ENCODE results near the gene IFI27L2. TPM values are rescaled to one million over a fixed set of nuclear protein-coding genes. Genes with fewer than 3 reads are reported as not detected.
"Not testable (repeated sequence)": the region's sequence is repeated elsewhere in the genome, so short reads cannot be mapped to it uniquely, and the experiment has no call there.

Gene IFI27L2
- 8.9 TPM for total RNA-seq

- DNase-seq, result peak; percentile 85
These were observed at the start of gene IFI27L2 for GRCh38 chr14:94129111-94129757. TSS of gene IFI27L2 (minus strand) at chr14:94129604. CDS start at chr14:94129564, 40 bp downstream.

GRCh38 chr14:94177806-94178205, 48.4 kb upstream of the IFI27L2 start:
- DNase-seq, result no peak

- DNase-seq, result no peak
These were observed 47.4 kb upstream of the IFI27L2 start for GRCh38 chr14:94176808-94177207.

- no peak for DNase-seq
These were observed 46.3 kb upstream of the IFI27L2 start for GRCh38 chr14:94175747-94176146.

GRCh38 chr14:94175011-94175745, 45.8 kb upstream of the IFI27L2 start:
- no peak for DNase-seq

GRCh38 chr14:94174604-94175010, 45.2 kb upstream of the IFI27L2 start:
- DNase-seq, result no peak

- peak; percentile 78 for DNase-seq
These were observed 44.6 kb upstream of the IFI27L2 start, which contains the start of gene PPP4R4 for GRCh38 chr14:94173885-94174603. TSS of gene PPP4R4 (plus strand) at chr14:94174322. CDS start at chr14:94174466, 144 bp downstream.

GRCh38 chr14:94173471-94173884, 44.1 kb upstream of the IFI27L2 start:
- no peak for DNase-seq

- DNase-seq, result no peak
These were observed 43.1 kb upstream of the IFI27L2 start for GRCh38 chr14:94172545-94172944.

GRCh38 chr14:94171208-94171607, 41.8 kb upstream of the IFI27L2 start:
- no peak for DNase-seq

- no peak for DNase-seq
These were observed 40.7 kb upstream of the IFI27L2 start for GRCh38 chr14:94170136-94170535.

GRCh38 chr14:94165744-94166143, 36.3 kb upstream of the IFI27L2 start:
- no peak for DNase-seq

- peak; percentile 48 for DNase-seq
These were observed 35.5 kb upstream of the IFI27L2 start for GRCh38 chr14:94164685-94165431.

GRCh38 chr14:94163796-94164195, 34.4 kb upstream of the IFI27L2 start:
- DNase-seq, result no peak

- DNase-seq, result no peak
These were observed 33.1 kb upstream of the IFI27L2 start for GRCh38 chr14:94162466-94162865.

GRCh38 chr14:94161981-94162380, 32.6 kb upstream of the IFI27L2 start:
- DNase-seq, result no peak

- no peak for DNase-seq
These were observed 31.7 kb upstream of the IFI27L2 start for GRCh38 chr14:94161058-94161457.

GRCh38 chr14:94158239-94158883, 29.0 kb upstream of the IFI27L2 start:
- DNase-seq, result no peak

GRCh38 chr14:94157197-94157596, 27.8 kb upstream of the IFI27L2 start:
- DNase-seq, result no peak

GRCh38 chr14:94156143-94156542, 26.7 kb upstream of the IFI27L2 start:
- DNase-seq, result not testable (repeated sequence)

GRCh38 chr14:94153750-94154342, 24.4 kb upstream of the IFI27L2 start:
- DNase-seq, result no peak
